GM18858 (cell line): ENCODE measurements around the gene THTPA.

ENCODE experiments used
- ATAC-seq: cut with Tn5 transposase; IDR thresholded peaks from one replicate; pipeline ENCODE4 v1.9.1; 2021; ENCODE audit not compliant: unreplicated experiment

The THTPA gene

GRCh38 chr14:23555882-23556699 is at the start of gene THTPA:
Gene THTPA, plus strand, starts transcription at chr14:23556271. Its CDS starts 487 bp downstream, at chr14:23556758.
- ATAC-seq, result peak; percentile 86

- ATAC-seq, result no peak
These were observed 43.9 kb upstream of the THTPA start for GRCh38 chr14:23512156-23512555.

GRCh38 chr14:23513005-23513817 is 42.9 kb upstream of the THTPA start:
- ATAC-seq, result no peak

GRCh38 chr14:23513818-23514643 is 42.0 kb upstream of the THTPA start:
- no peak for ATAC-seq

DNA sequence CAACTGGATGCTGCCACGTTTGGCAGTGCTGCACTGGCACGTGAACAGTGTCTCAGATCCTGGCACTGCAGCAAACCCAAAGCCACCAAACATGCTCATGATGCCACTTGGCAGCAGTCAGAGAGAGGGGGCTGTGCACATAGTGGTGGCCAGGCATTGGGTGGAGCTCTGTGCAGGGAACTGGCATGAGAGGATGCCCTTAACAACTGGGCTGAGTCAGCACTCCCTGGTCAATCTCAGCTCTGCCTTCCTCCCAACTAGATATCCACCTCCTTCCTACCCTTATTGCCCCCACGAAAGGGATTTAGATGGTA is 41.5 kb upstream of the THTPA start:
- ATAC-seq, result no peak

- ATAC-seq, result no peak
These were observed 38.3 kb upstream of the THTPA start for GRCh38 chr14:23517650-23518326.

GRCh38 chr14:23518709-23519108 is 37.4 kb upstream of the THTPA start:
- no peak for ATAC-seq

- ATAC-seq, result no peak
These were observed 35.1 kb upstream of the THTPA start for GRCh38 chr14:23520899-23521533.

DNA sequence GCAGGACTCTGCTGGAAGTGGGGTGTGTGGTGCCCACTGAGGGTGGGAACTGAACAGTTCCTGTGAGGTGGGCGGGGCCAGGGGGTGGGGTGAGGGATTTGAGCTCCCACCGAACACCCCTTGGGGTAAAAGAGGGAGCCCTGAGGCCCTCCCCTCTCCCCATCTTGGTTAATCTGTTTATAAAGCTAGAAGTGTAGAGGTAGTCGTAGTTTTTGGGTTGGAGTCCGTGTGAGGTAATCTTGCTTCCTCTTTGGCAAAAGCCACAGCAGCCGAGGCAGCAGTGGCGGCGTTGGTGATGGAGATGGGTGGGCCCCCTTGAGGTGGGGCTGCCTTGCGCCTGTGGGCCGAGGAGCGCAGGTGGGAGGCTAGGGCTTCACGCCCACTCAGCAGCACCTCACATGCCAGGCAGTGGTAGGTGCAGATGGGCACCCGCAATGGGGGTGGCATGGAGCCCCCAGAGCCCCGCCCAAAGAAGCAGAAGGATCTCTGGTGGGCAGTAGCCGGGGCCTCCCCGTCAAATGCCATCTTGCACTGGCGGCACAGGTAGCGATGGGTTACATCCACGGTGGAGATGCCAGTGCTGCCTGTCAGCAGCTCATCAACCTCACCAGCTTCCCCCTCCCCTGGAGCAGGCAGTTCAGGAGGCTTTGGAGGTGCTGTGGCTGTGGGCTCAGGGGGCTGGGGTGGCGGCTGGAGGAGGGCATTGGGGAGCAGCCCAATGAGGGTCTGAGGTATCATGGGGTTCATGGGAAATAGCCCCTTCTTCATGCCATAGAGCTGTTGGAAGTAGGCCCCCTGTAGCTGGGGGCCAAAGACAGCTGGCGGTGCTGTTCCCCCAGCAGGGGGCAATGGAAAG is 34.1 kb upstream of the THTPA start:
- no peak for ATAC-seq

GRCh38 chr14:23522643-23523198 is 33.4 kb upstream of the THTPA start:
- ATAC-seq, result no peak

DNA sequence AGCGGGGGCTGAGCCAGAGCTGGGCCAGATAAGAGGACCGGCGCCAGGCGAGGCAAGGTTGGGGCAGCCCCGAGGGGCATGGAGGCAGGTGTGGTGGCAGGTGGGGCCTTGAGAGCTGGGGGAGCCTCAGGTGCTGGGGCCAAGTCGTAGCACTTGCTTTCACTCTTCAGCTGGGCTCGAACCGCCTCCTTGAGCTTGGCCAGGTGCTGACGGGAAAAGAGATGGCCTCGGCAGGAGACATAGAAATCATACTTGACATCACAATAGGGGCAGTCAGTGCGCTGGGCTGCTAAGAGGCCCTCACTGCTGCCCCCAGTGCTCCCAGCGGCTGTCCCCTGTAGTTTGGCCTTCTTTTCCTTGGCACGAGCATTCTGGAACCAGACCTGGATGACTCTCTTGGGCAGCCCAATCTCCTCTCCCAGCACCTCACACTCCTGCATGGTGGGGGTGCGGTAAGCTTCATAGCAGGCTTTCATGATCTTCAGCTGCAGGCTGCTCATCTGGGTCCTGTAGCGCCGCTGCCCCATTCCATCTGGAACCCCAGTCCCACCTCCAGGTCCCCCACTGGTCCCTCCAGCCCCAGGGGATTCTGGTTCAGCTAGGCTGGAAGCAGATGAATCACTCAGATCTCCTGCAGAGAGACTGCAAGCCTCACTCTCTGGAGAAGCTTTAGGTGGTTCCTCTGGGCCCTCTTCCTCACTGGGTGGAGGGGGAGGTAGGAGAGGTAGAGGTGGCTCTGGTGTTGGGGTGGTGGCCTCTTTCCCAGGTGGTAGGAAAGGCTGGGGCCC is 32.6 kb upstream of the THTPA start:
- ATAC-seq, result no peak

DNA sequence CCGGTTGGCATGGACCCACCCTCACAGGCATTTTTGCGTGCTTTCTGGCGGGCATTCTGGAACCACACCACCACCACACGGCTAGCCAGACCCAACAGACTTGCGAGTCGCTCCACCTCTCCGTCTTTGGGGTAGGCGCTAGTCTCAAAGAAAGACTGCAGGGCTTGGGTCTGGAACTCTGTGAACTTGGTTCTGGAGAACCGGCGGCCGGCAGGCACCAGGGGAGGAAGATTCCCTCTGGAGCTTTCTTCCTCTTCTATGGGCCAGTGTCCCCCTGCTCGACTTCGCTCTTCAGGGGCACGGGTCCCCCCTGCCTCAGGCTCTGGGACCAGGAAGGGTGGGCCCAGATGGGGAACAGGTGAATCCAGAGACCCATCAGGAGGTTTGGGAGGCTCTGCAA is 31.1 kb upstream of the THTPA start:
- ATAC-seq, result no peak

DNA sequence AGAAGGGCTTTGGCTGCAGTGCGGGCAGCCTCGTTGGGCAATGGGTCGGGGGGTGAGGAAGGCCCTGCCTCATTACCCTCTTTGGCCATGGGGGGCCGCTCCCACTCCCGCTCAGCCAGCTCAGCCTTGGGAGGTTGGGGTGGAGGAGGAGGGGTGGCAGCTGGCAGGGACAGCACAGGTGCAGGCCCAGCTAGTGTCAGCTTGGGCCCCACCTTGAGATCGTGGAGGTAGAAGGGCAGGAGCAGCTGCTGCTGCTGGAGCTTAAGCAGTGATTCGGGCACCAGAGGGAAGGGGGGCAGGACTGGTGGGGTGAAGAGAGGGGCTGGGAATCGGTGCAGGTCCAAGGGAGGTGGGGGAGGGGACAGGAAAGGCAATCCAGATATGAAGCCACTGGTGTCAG is 30.5 kb upstream of the THTPA start:
- ATAC-seq, result no peak

DNA sequence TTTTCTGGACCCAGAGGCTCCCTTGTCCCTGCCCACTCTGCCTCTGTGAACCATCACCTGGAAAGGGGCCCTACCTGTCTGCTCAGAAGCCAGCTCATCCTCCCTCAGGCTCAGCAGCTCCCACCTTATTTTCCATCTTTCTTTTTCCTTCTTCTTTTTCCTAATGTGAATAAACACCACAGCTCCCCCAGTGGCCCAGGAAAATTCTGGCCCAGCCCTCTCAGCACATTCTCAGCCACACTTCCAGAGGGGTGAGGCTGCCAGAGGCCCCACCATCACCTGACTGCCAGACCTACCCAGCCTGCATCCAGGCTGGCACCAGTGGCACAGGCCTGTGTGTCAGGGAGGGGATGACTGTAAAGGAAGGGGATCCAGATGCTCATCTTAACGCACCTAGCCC is 27.5 kb upstream of the THTPA start:
- no peak for ATAC-seq

DNA sequence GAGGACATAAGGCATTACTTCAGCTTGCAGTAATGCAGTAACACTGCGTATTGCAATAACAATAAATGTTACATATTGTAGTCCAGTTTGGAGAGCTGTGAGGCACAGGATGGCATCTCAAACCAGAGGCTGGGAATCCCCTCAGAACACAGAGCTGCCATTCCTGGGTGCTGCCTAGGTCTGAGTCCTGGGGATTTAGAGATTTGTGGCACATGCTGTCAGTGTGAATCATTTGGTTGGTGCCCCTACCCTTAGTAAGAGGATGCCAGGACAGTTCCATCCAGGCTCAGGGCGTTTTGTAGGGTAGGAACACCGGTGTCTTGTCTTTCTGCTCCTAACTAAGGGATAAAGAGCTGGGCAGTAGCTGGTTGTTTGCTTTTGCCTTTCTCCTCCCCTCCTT is 27.1 kb upstream of the THTPA start:
- ATAC-seq, result no peak

- no peak for ATAC-seq
These were observed 25.6 kb upstream of the THTPA start for GRCh38 chr14:23530375-23531055.

GRCh38 chr14:23531391-23531790 is 24.7 kb upstream of the THTPA start:
- ATAC-seq, result no peak

DNA sequence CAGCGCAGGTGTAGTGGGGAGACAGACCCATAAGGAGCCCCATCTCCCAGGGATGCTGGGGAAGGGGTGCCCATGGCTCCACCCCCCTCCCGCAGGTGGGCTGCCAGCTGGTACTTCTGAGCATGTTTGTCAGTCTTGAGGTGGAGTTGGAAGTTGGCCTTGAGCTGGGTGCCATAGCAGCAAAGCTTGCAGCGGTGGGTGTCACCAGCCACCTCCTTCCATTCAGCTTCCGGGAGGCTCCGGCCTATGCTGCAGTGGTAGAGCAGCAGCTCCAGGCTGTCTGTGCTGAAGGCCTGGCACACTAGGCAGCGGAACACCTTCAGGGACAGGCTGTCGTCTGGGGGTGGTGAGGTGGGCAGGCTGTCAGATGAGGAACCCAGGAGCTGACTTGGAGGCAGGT is 23.4 kb upstream of the THTPA start:
- no peak for ATAC-seq
